ENCODE results near the gene NARS2.

The NARS2 gene

GRCh38 chr11:78429209-78429608 is 145.5 kb downstream of the NARS2 start:
- no peak for DNase-seq

- no peak for DNase-seq
Measured at GRCh38 chr11:78428773-78429172, 145.9 kb downstream of the NARS2 start.

- no peak for DNase-seq
Measured at GRCh38 chr11:78428266-78428636, 146.4 kb downstream of the NARS2 start.

GRCh38 chr11:78427615-78428265 is 146.9 kb downstream of the NARS2 start:
- DNase-seq: no peak

GRCh38 chr11:78426845-78427244 is 147.8 kb downstream of the NARS2 start:
- DNase-seq: no peak

GRCh38 chr11:78425399-78426070 is 149.1 kb downstream of the NARS2 start:
- DNase-seq: no peak

- no peak for DNase-seq
Measured at GRCh38 chr11:78424334-78425270, 150.1 kb downstream of the NARS2 start.

- no peak for DNase-seq
Measured at GRCh38 chr11:78423241-78423640, 151.4 kb downstream of the NARS2 start.

GRCh38 chr11:78420796-78421209 is 153.9 kb downstream of the NARS2 start:
- DNase-seq: no peak

- DNase-seq: peak; percentile 29
Measured at GRCh38 chr11:78420255-78420764, 154.4 kb downstream of the NARS2 start.

GRCh38 chr11:78419327-78419726 is 155.3 kb downstream of the NARS2 start:
- DNase-seq: no peak

GRCh38 chr11:78418584-78419211 is 156.0 kb downstream of the NARS2 start:
- DNase-seq: no peak

GRCh38 chr11:78417888-78418583 is 156.6 kb downstream of the NARS2 start:
- DNase-seq: peak; percentile 88

GRCh38 chr11:78417175-78417887 is 157.3 kb downstream of the NARS2 start, which contains the start of gene GAB2:
TSS of gene GAB2 (minus strand) at chr11:78417820. CDS start at chr11:78417720, 100 bp downstream.
- peak; percentile 57 for DNase-seq

- DNase-seq: peak; percentile 82
Measured at GRCh38 chr11:78416285-78417174, 158.1 kb downstream of the NARS2 start.

GRCh38 chr11:78415338-78415737 is 159.3 kb downstream of the NARS2 start:
- no peak for DNase-seq

GRCh38 chr11:78414321-78415051 is 160.2 kb downstream of the NARS2 start:
- DNase-seq: peak; percentile 22

- no peak for DNase-seq
Measured at GRCh38 chr11:78408619-78409018, 166.0 kb downstream of the NARS2 start.

- DNase-seq: no peak
Measured at GRCh38 chr11:78406568-78407196, 168.0 kb downstream of the NARS2 start.
